PC-9 (cell line): Measurements from ENCODE around the gene LGR6. TPM values are rescaled to one million over a fixed set of nuclear protein-coding genes. Genes with fewer than 3 reads are reported as not detected.

Experiments
- BruUV-seq: library from RNA; stranded (reverse); fragments of 400-500 nt; replicated peaks from 2 replicates; lab custom pipeline; 2021; lab: Mats Ljungman, UMichigan
- CTCF ChIA-PET: fragments of 300-600 bp; sonication (Branson Sonifier 250); formaldehyde crosslinking; loops from one replicate; lab custom pipeline; 2022; ENCODE audit warnings: antibody characterized with exemption; lab: Charles Lee
- POLR2A ChIA-PET: fragments of 300-600 bp; sonication (Branson Sonifier 250); formaldehyde crosslinking; loops from one replicate; lab custom pipeline; 2022; ENCODE audit warnings: antibody characterized with exemption; ENCODE audit not compliant: unreplicated experiment; lab: Charles Lee
- DNase-seq, 2 experiments: peaks; one replicate each; pipeline versions ENCODE4 v3.0.0 to v3.0.0-alpha.2; 2015 to 2022; ENCODE audit warnings: mixed read lengths in 1 of 2
- H2AFZ ChIP-seq: fragments of 200-600 bp; sonication (generic); 2 replicates; pipeline ENCODE4 v1.8.1; 2017; ENCODE audit warnings: antibody characterized with exemption
- H3F3A ChIP-seq: fragments of 200-600 bp; sonication (generic); 2 replicates; pipeline ENCODE4 v1.8.1; 2017; ENCODE audit warnings: antibody characterized with exemption, mild to moderate bottlenecking, low read depth; ENCODE audit not compliant: insufficient read depth
- H3K27ac ChIP-seq: fragments of 200-600 bp; sonication (generic); 2 replicates; pipeline ENCODE4 v1.6.1; 2016; ENCODE audit warnings: mixed run types
- H3K27me3 ChIP-seq: fragments of 200-600 bp; sonication (generic); 2 replicates; pipeline ENCODE4 v1.6.1; 2016; ENCODE audit warnings: low read depth, mixed run types; ENCODE audit not compliant: insufficient read depth
- H3K36me3 ChIP-seq: fragments of 200-600 bp; sonication (generic); 2 replicates; pipeline ENCODE4 v1.6.1; 2016; ENCODE audit warnings: low read depth, mixed run types
- H3K4me1 ChIP-seq: fragments of 200-600 bp; sonication (generic); replicated peaks from 2 replicates; pipeline ENCODE4 v1.6.1; 2016; ENCODE audit warnings: mixed run types; ENCODE audit not compliant: insufficient read depth
- H3K4me2 ChIP-seq: fragments of 200-600 bp; sonication (generic); 2 replicates; pipeline ENCODE4 v1.6.1; 2017; ENCODE audit warnings: mixed run types
- H3K4me3 ChIP-seq: fragments of 200-600 bp; sonication (generic); 2 replicates; pipeline ENCODE4 v1.6.1; 2016; ENCODE audit warnings: mixed run types
- H3K79me2 ChIP-seq: fragments of 200-600 bp; sonication (generic); 2 replicates; pipeline ENCODE4 v1.6.1; 2017; ENCODE audit warnings: low read depth, mixed run types
- H3K9me2 ChIP-seq: fragments of 200-600 bp; sonication (generic); 2 replicates; pipeline ENCODE4 v1.8.1; 2017; ENCODE audit warnings: mild to moderate bottlenecking; ENCODE audit not compliant: insufficient read depth
- H3K9me3 ChIP-seq: fragments of 200-600 bp; sonication (generic); 2 replicates; pipeline ENCODE4 v1.8.1; 2016; ENCODE audit warnings: low read depth; ENCODE audit not compliant: insufficient read depth
- H4K20me1 ChIP-seq: fragments of 200-600 bp; sonication (generic); 2 replicates; pipeline ENCODE4 v1.8.1; 2017; ENCODE audit not compliant: insufficient read depth
- EZH2 ChIP-seq: fragments of 200-600 bp; sonication (generic); IDR thresholded peaks from 2 replicates; pipeline ENCODE4 v1.8.0; 2017; ENCODE audit warnings: antibody characterized with exemption, low read depth
- intact Hi-C: fragments of 100-400 bp; cut with micrococcal nuclease; formaldehyde crosslinking; loops from one replicate; pipeline ENCODE4 v1.10.0; 2022; ENCODE audit not compliant: unreplicated experiment
- total RNA-seq: library from RNA; stranded (reverse); gene quantifications from 2 replicates; pipeline ENCODE4 v1.2.3, GENCODE V29; 2021
- TF ChIP-seq, protein P1 (sequence below): fragments of 200-600 bp; sonication (generic); conservative IDR thresholded peaks from 2 replicates; pipeline ENCODE4 v1.6.1; 2017; ENCODE audit warnings: mixed run types, antibody characterized with exemption, mild to moderate bottlenecking, moderate library complexity

LGR6 gene
- total RNA-seq, 1 experiment from 2014 or later, result 5.6 TPM

- no peak for DNase-seq
- Histone ChIP-seq H3F3A (no peaks in the 10 kb centered on the region), H3K4me2 (no peak overlapping the region), H3K4me1 (no peaks in the 10 kb centered on the region), H3K79me2 (no peaks in the 10 kb centered on the region), H3K36me3 (no peaks in the 10 kb centered on the region), H3K27ac (no peak overlapping the region), H2AFZ (no peak overlapping the region), H3K9me2 (no peaks in the 10 kb centered on the region), H3K9me3 (no peaks in the 10 kb centered on the region), H4K20me1 (no peaks in the 10 kb centered on the region), H3K27me3 (no peaks in the 10 kb centered on the region), H3K4me3 (no peak overlapping the region)
- ChIA-PET CTCF (interaction anchor here (0.5 kb wide), 1 partner anchor 70 kb away, joined by 3 read pairs; no protein-coding TSS in a partner anchor), POLR2A (no interaction called here)
- intact Hi-C loops, result loop anchor here (10.0 kb wide), 1 partner anchor 278 kb away; no protein-coding TSS in a partner anchor
- BruUV-seq, result no TSS peak
- no peak for TF ChIP-seq EZH2
- TF ChIP-seq, protein P1, sequence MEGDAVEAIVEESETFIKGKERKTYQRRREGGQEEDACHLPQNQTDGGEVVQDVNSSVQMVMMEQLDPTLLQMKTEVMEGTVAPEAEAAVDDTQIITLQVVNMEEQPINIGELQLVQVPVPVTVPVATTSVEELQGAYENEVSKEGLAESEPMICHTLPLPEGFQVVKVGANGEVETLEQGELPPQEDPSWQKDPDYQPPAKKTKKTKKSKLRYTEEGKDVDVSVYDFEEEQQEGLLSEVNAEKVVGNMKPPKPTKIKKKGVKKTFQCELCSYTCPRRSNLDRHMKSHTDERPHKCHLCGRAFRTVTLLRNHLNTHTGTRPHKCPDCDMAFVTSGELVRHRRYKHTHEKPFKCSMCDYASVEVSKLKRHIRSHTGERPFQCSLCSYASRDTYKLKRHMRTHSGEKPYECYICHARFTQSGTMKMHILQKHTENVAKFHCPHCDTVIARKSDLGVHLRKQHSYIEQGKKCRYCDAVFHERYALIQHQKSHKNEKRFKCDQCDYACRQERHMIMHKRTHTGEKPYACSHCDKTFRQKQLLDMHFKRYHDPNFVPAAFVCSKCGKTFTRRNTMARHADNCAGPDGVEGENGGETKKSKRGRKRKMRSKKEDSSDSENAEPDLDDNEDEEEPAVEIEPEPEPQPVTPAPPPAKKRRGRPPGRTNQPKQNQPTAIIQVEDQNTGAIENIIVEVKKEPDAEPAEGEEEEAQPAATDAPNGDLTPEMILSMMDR, result no peak
These were observed 7.3 kb upstream of the LGR6 start for GRCh38 chr1:202186327-202186726.

- Histone ChIP-seq H3F3A (no peaks in the 10 kb centered on the region), H3K9me2 (no peaks in the 10 kb centered on the region), H3K27me3 (no peaks in the 10 kb centered on the region), H3K79me2 (no peaks in the 10 kb centered on the region), H2AFZ (no peak overlapping the region), H3K4me1 (no peaks in the 10 kb centered on the region), H3K4me2 (no peak overlapping the region), H3K36me3 (no peaks in the 10 kb centered on the region), H3K27ac (no peak overlapping the region), H3K9me3 (no peaks in the 10 kb centered on the region), H4K20me1 (no peaks in the 10 kb centered on the region), H3K4me3 (no peak overlapping the region)
- ChIA-PET POLR2A (no interaction called here), CTCF (no interaction called here)
- TF ChIP-seq EZH2, result no peak
- TF ChIP-seq, protein P1, result no peak
- BruUV-seq, result no TSS peak
- intact Hi-C loops, result loop anchor here (10.0 kb wide), 1 partner anchor 278 kb away; no protein-coding TSS in a partner anchor
- no peak for DNase-seq
These were observed 6.4 kb upstream of the LGR6 start for GRCh38 chr1:202187041-202187671.

DNA sequence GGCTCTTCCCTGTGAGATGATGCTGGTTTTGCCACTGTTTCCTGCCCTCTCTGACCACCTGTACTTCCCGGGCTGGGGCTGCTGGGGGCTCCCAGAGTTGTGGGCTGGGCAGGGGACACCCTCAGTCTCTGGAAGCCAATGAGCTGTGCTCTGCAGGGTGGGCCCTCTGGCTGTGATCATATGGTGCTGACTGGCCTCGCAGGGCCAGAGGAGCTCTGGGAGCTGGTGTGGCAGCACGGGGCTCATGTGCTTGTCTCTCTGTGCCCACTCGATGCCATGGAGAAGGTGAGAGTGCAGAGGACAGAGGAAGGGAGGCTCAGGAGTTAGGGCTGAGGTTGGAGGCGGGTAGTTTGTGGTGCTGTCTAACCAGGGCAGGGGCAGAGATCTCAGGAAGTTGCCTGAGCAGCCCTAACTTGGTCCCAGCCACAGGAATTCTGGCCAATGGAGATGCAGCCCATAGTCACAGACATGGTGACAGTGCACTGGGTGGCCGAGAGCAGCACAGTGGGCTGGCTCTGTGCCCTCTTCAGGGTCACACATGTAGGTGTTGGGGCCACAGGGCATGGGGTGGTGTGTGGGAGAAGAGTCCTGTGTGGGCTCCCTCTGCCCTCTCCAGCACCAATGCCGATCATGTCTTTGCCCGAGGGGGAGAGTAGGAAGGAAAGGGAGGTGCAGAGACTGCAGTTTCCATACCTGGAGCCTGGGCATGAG is 5.7 kb upstream of the LGR6 start:
- Histone ChIP-seq H3F3A (no peaks in the 10 kb centered on the region), H3K4me3 (no peak overlapping the region), H3K4me1 (no peaks in the 10 kb centered on the region), H3K79me2 (no peaks in the 10 kb centered on the region), H2AFZ (no peak overlapping the region), H3K36me3 (no peaks in the 10 kb centered on the region), H3K27ac (no peak overlapping the region), H4K20me1 (no peaks in the 10 kb centered on the region), H3K9me3 (no peaks in the 10 kb centered on the region), H3K27me3 (no peaks in the 10 kb centered on the region), H3K9me2 (no peaks in the 10 kb centered on the region), H3K4me2 (no peak overlapping the region)
- ChIA-PET POLR2A (no interaction called here), CTCF (no interaction called here)
- intact Hi-C loops, result loop anchor here (10.0 kb wide), 1 partner anchor 277 kb away; no protein-coding TSS in a partner anchor
- no peak for DNase-seq
- TF ChIP-seq, protein P1, result no peak
- TF ChIP-seq EZH2, result no peak
- no TSS peak for BruUV-seq
